CD4-positive, alpha-beta T cell (primary cell): ENCODE measurements around the gene LASP1. TPM values are rescaled to one million over a fixed set of nuclear protein-coding genes. Genes with fewer than 3 reads are reported as not detected.

Source experiments
- ATAC-seq: fragments of 200-7000 bp; cut with Tn5 transposase; one replicate; pipeline ENCODE4 v1.10.0; 2022; ENCODE audit warnings: mild to moderate bottlenecking; ENCODE audit not compliant: poor library complexity
- CTCF ChIA-PET: fragments of 350-600 bp; sonication (Branson Sonifier 250); formaldehyde crosslinking; loops from one replicate; lab custom pipeline; 2021; ENCODE audit warnings: antibody characterized with exemption, inconsistent platforms; lab: Charles Lee
- POLR2A ChIA-PET: fragments of 350-600 bp; sonication (Branson Sonifier 250); formaldehyde crosslinking; loops from one replicate; lab custom pipeline; 2021; ENCODE audit warnings: antibody characterized with exemption, inconsistent platforms; lab: Charles Lee
- DNase-seq, 14 experiments: peaks; one replicate each; pipeline ENCODE4 v3.0.0-alpha.2; 2013 to 2020; ENCODE audit warnings: mixed read lengths in 2 of 14
- H3K27ac ChIP-seq, 2 donors: one replicate each; pipeline versions ENCODE4 v1.5.1 to v1.7.0; 2013; ENCODE audit warnings: low read length in 2 of 2, low read depth in 1 of 2, mild to moderate bottlenecking in 1 of 2
- H3K27me3 ChIP-seq, 2 experiments: 1 replicate in 1 of 2; 2 replicates in 1 of 2; pipeline versions ENCODE4 v1.6.1 to v1.7.0; 2013; ENCODE audit warnings: low read length in 2 of 2, control low read depth in 1 of 2, mild to moderate bottlenecking in 1 of 2, moderate library complexity in 1 of 2; ENCODE audit not compliant: insufficient read depth in 2 of 2, control insufficient read depth in 1 of 2
- H3K36me3 ChIP-seq: one replicate; pipeline ENCODE4 v1.6.1; 2013; ENCODE audit warnings: low read length, control low read depth; ENCODE audit not compliant: insufficient read depth
- H3K4me1 ChIP-seq: one replicate; pipeline ENCODE4 v1.6.1; 2013; ENCODE audit warnings: low read length, control low read depth; ENCODE audit not compliant: insufficient read depth
- H3K4me3 ChIP-seq: one replicate; pipeline ENCODE4 v1.5.1; 2013; ENCODE audit warnings: mild to moderate bottlenecking, low read length, moderate library complexity
- H3K9me3 ChIP-seq, 2 experiments: 1 replicate in 1 of 2; 2 replicates in 1 of 2; pipeline versions ENCODE4 v1.6.1 to v1.7.0; 2013; ENCODE audit warnings: low read length in 2 of 2, mild to moderate bottlenecking in 2 of 2, control low read depth in 1 of 2, moderate library complexity in 1 of 2; ENCODE audit not compliant: control insufficient read depth in 1 of 2, insufficient read depth in 1 of 2
- H3K27ac Mint-ChIP-seq: one replicate; pipeline ENCODE4 v1.8.0; 2020; ENCODE audit warnings: mixed read lengths
- H3K27me3 Mint-ChIP-seq: one replicate; pipeline ENCODE4 v1.8.0; 2021; ENCODE audit warnings: mixed read lengths
- H3K36me3 Mint-ChIP-seq: one replicate; pipeline ENCODE4 v1.8.0; 2021; ENCODE audit warnings: low read depth, mixed read lengths
- H3K4me1 Mint-ChIP-seq: one replicate; pipeline ENCODE4 v1.8.0; 2021; ENCODE audit warnings: low read depth, mixed read lengths
- H3K4me3 Mint-ChIP-seq: one replicate; pipeline ENCODE4 v1.8.0; 2020; ENCODE audit warnings: mild to moderate bottlenecking, mixed read lengths
- H3K9me3 Mint-ChIP-seq: one replicate; pipeline ENCODE4 v1.8.0; 2020; ENCODE audit warnings: mixed read lengths
- CTCF ChIP-seq: fragments of 200-600 bp; IDR thresholded peaks from one replicate; pipeline ENCODE4 v1.8.0; 2022; ENCODE audit warnings: antibody characterized with exemption, mild to moderate bottlenecking
- intact Hi-C, 2 experiments: fragments of 100-400 bp; cut with DNase I in 1 of 2; cut with micrococcal nuclease in 1 of 2; formaldehyde crosslinking; loops; one replicate each; pipeline versions ENCODE4 v1.15.1 to v1.9.0; 2023 to 2025; cut with DNase I, micrococcal nuclease
- total RNA-seq, 174 experiments: library from RNA in 2 of 174; stranded (reverse) in 2 of 174; gene quantifications; one replicate each; pipeline ENCODE4 v1.2.3 and lab custom pipeline; 2021 to 2026

The LASP1 gene
- total RNA-seq, 2 experiments from 2014 or later, result 50.1 to 50.5 TPM

DNA sequence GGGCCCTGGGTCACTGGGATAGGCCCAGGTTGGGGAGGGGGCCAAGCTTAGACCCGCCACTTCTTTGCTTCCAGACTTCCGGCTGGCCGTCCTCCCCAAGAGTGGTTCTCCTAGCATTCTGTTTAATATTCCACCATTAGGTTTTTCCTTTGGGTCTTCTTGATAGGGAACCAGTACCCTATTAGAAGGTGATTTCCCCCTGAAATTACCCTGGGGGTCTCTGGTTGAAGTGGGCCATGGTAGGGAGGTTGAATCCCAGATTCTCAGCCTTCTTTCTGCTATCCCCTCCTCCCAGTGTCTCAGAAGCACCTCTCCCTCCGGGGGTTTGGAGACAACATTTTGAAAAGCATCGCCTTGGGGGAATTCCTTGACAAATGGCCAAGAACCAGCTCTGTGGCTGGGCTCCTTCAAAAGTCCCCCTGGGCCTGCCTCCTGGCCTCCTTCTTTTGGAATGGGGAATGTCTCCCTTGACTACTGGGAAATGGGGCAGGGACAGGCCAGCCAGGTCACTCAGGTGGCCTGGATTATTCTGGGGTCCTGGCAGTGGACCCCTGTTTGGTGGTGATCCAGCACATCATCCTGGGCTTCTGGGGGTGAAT, 5.7 kb downstream of the LASP1 start:
- H3K27ac Mint-ChIP-seq, result peak overlapping the region; percentile 89
- H3K9me3 Mint-ChIP-seq, result no peaks in the 10 kb centered on the region
- H3K4me1 Mint-ChIP-seq, result peaks cover 86% of the 10 kb centered on the region
- ChIA-PET CTCF (interaction anchor here (0.6 to 0.7 kb wide), 2 partner anchors 8 to 31 kb away, joined by 3 read pairs; no protein-coding TSS in a partner anchor), POLR2A (interaction anchor here (1.5 kb wide), 1 partner anchor 22 kb away, joined by 3 read pairs; the partner anchor contains the start of gene RPL23)
- H3K36me3 Mint-ChIP-seq, result peaks cover 57% of the 10 kb centered on the region
- intact Hi-C loops, result loop anchor here in 1 of 2 experiments (10.0 kb wide), 1 partner anchor 219 kb away; no protein-coding TSS in a partner anchor
- H3K9me3 ChIP-seq, result no peaks in the 10 kb centered on the region
- H3K27ac ChIP-seq, result peak overlapping the region in 1 of 2 donors; percentile 23
- TF ChIP-seq CTCF, result no peak
- peaks cover 92% of the 10 kb centered on the region for H3K4me1 ChIP-seq
- peak in 1 of 14 experiments; percentile 19 for DNase-seq
- no peaks in the 10 kb centered on the region for H3K27me3 ChIP-seq
- H3K27me3 Mint-ChIP-seq, result no peaks in the 10 kb centered on the region
- H3K4me3 Mint-ChIP-seq, result peak overlapping the region; percentile 48
- peaks cover 55% of the 10 kb centered on the region for H3K36me3 ChIP-seq
- H3K4me3 ChIP-seq, result no peak overlapping the region
- ATAC-seq, result no peak

DNA sequence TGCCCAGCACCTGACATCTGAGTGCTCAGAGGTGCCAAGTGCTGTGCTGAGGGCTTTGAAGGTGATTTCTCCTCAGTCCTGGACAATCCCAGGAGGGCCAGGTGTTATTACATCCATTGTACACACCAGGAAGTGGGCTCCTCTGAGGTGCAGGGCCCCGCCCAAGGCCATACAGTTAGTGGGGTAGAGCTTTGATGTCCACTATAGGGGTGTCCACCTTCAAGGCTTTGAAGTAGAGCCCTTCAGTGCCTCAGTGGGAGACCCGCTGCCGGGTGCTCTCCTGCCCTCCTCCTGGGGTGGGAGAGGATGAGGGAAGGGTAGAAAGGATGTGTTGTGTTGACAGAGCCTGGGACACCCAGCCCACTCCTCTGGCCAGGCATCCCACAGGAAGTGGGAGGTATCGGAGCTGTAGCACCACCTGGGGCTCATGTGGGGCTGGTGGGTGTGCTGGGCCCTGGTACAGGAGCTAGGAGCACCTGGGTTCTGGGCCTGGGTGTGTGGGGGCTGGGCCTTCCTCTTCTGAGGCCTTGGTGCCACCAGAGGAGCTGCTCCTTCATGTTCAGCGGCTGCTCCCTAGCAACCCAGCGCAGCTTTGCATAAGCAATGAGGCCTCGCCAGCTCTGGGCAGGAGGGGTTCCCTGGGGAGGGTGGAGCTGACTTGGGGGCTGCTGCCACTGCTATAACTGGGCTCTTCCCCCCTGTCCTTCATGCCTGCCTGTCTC, 7.4 kb downstream of the LASP1 start:
- ATAC-seq, result peak; percentile 90
- Mint-ChIP-seq H3K36me3 (peaks cover 61% of the 10 kb centered on the region), H3K27ac (peak overlapping the region; percentile 89), H3K4me3 (peak overlapping the region; percentile 65), H3K27me3 (no peaks in the 10 kb centered on the region), H3K4me1 (peaks cover 92% of the 10 kb centered on the region), H3K9me3 (no peaks in the 10 kb centered on the region)
- Histone ChIP-seq H3K4me1 (peaks cover 93% of the 10 kb centered on the region), H3K4me3 (peak overlapping the region; percentile 4), H3K27ac (peak overlapping the region; percentile 61 to 65), H3K27me3 (no peaks in the 10 kb centered on the region), H3K9me3 (no peaks in the 10 kb centered on the region), H3K36me3 (peaks cover 65% of the 10 kb centered on the region)
- POLR2A ChIA-PET, result interaction anchor here (0.6 to 1.8 kb wide), 6 partner anchors 8 to 141 kb away, joined by 3 to 12 read pairs (median 3); no protein-coding TSS in a partner anchor
- peak in 8 of 14 experiments; percentile 22 to 77 (median 54) for DNase-seq
- no peak for TF ChIP-seq CTCF
- CTCF ChIA-PET, result interaction anchor here (0.7 to 1.0 kb wide), 2 partner anchors 23 to 47 kb away, joined by 3 to 4 read pairs; no protein-coding TSS in a partner anchor
- intact Hi-C loops, result loop anchor here in 1 of 2 experiments (10.0 kb wide), 1 partner anchor 218 kb away; no protein-coding TSS in a partner anchor

- peak overlapping the region; percentile 79 for H3K4me3 Mint-ChIP-seq
- no peaks in the 10 kb centered on the region for H3K27me3 Mint-ChIP-seq
- TF ChIP-seq CTCF, result no peak
- peak overlapping the region; percentile 28 for H3K4me3 ChIP-seq
- ChIA-PET CTCF (interaction anchor here (1.0 kb wide), 1 partner anchor 285 kb away, joined by 4 read pairs; no protein-coding TSS in a partner anchor), POLR2A (interaction anchor here (0.7 to 8.9 kb wide), 2 partner anchors 9 to 12 kb away, joined by 3 to 103 read pairs; partner anchors contain the start of gene LASP1)
- no peaks in the 10 kb centered on the region for H3K9me3 ChIP-seq
- H3K4me1 Mint-ChIP-seq, result peaks cover 87% of the 10 kb centered on the region
- intact Hi-C loops, result loop anchor here (5.0 to 10.0 kb wide), 2 partner anchors 42 to 215 kb away; no protein-coding TSS in a partner anchor
- H3K36me3 ChIP-seq, result peaks cover 64% of the 10 kb centered on the region
- no peaks in the 10 kb centered on the region for H3K9me3 Mint-ChIP-seq
- peak overlapping the region; percentile 89 for H3K27ac Mint-ChIP-seq
- H3K27ac ChIP-seq, result peak overlapping the region; percentile 42 to 44
- H3K36me3 Mint-ChIP-seq, result peaks cover 74% of the 10 kb centered on the region
- DNase-seq, result peak in 3 of 14 experiments; percentile 29 to 56 (median 51)
- ATAC-seq, result peak; percentile 24
- no peaks in the 10 kb centered on the region for H3K27me3 ChIP-seq
- H3K4me1 ChIP-seq, result peaks cover 93% of the 10 kb centered on the region
Observed at GRCh38 chr17:38879878-38880665, 10.2 kb downstream of the LASP1 start.
